ENCODE measurements around the gene FAM180A. TPM values are rescaled to one million over a fixed set of nuclear protein-coding genes. Genes with fewer than 3 reads are reported as not detected.

FAM180A gene
- total RNA-seq, 2 experiments from 2014 or later = not detected

GRCh38 chr7:135728136-135728669 is 20.4 kb downstream of the FAM180A start, which contains the start of gene SLC13A4:
SLC13A4 (minus strand) TSS chr7:135728186; CDS start chr7:135727496, 690 bp downstream.
- POLR2A ChIA-PET = no interaction called here
- Mint-ChIP-seq H3K36me3 (no peaks in the 10 kb centered on the region), H3K27ac (no peak within 1 kb of the TSS), H3K9me3 (no peaks in the 10 kb centered on the region), H3K4me1 (ENCODE audit: low read depth) (no peaks in the 10 kb centered on the region), H3K27me3 (no peaks in the 10 kb centered on the region), H3K4me3 (no peak within 1 kb of the TSS)
- CTCF ChIA-PET = interaction anchor here (1.9 kb wide), 1 partner anchor 18 kb away, joined by 4 read pairs; no protein-coding TSS in a partner anchor
- intact Hi-C loops (cut with micrococcal nuclease) = no loop called here
- DNase-seq = no peak

- H3K4me3 Mint-ChIP-seq = no peak overlapping the region
Measured at GRCh38 chr7:135726911-135727673, 21.5 kb downstream of the FAM180A start.

GRCh38 chr7:135726276-135726788 is 22.3 kb downstream of the FAM180A start:
- intact Hi-C loops (cut with micrococcal nuclease) = no loop called here
- no peak overlapping the region for H3K4me3 Mint-ChIP-seq
- H3K4me1 Mint-ChIP-seq (ENCODE audit: low read depth) = no peaks in the 10 kb centered on the region
- H3K27me3 Mint-ChIP-seq = no peaks in the 10 kb centered on the region
- no peak for DNase-seq
- CTCF ChIA-PET = no interaction called here
- H3K27ac Mint-ChIP-seq = no peak overlapping the region
- no peaks in the 10 kb centered on the region for H3K36me3 Mint-ChIP-seq
- POLR2A ChIA-PET = no interaction called here
- H3K9me3 Mint-ChIP-seq = no peaks in the 10 kb centered on the region

More at GRCh38 chr7:135726911-135727673, 21.5 kb downstream of the FAM180A start:
- ChIA-PET CTCF (interaction anchor here (1.9 kb wide), 1 partner anchor 17 kb away, joined by 4 read pairs; no protein-coding TSS in a partner anchor), POLR2A (no interaction called here)
- Mint-ChIP-seq H3K4me1 (ENCODE audit: low read depth) (no peaks in the 10 kb centered on the region), H3K9me3 (no peaks in the 10 kb centered on the region), H3K27ac (no peak overlapping the region), H3K36me3 (no peaks in the 10 kb centered on the region), H3K27me3 (no peaks in the 10 kb centered on the region)
- no peak for DNase-seq
- intact Hi-C loops (cut with micrococcal nuclease) = no loop called here

GRCh38 chr7:135723411-135723810 is 25.2 kb downstream of the FAM180A start:
- H3K27me3 Mint-ChIP-seq = peaks cover 3% of the 10 kb centered on the region
- H3K36me3 Mint-ChIP-seq = no peaks in the 10 kb centered on the region
- no peak overlapping the region for H3K4me3 Mint-ChIP-seq
- H3K9me3 Mint-ChIP-seq = no peaks in the 10 kb centered on the region
- CTCF ChIA-PET = no interaction called here
- H3K27ac Mint-ChIP-seq = no peak overlapping the region
- no peaks in the 10 kb centered on the region for H3K4me1 Mint-ChIP-seq (ENCODE audit: low read depth)
- intact Hi-C loops (cut with micrococcal nuclease) = no loop called here
- DNase-seq = no peak
- POLR2A ChIA-PET = no interaction called here

GRCh38 chr7:135721198-135721820 is 27.3 kb downstream of the FAM180A start:
- Mint-ChIP-seq H3K27me3 (peaks cover 3% of the 10 kb centered on the region), H3K4me1 (ENCODE audit: low read depth) (no peaks in the 10 kb centered on the region), H3K4me3 (no peak overlapping the region), H3K27ac (no peak overlapping the region), H3K36me3 (no peaks in the 10 kb centered on the region), H3K9me3 (no peaks in the 10 kb centered on the region)
- intact Hi-C loops (cut with micrococcal nuclease) = no loop called here
- ChIA-PET POLR2A (no interaction called here), CTCF (interaction anchor here (0.6 kb wide), 1 partner anchor 11 kb away, joined by 3 read pairs; no protein-coding TSS in a partner anchor)
- no peak for DNase-seq

- Mint-ChIP-seq H3K9me3 (no peaks in the 10 kb centered on the region), H3K4me1 (ENCODE audit: low read depth) (no peaks in the 10 kb centered on the region), H3K36me3 (no peaks in the 10 kb centered on the region), H3K4me3 (no peak overlapping the region), H3K27me3 (peaks cover 3% of the 10 kb centered on the region), H3K27ac (no peak overlapping the region)
- intact Hi-C loops (cut with micrococcal nuclease) = no loop called here
- ChIA-PET POLR2A (no interaction called here), CTCF (interaction anchor here (1.0 kb wide), 1 partner anchor 47 kb away, joined by 3 read pairs; no protein-coding TSS in a partner anchor)
- DNase-seq = no peak
Measured at GRCh38 chr7:135719688-135720087, 28.9 kb downstream of the FAM180A start.

- H3K27me3 Mint-ChIP-seq = peaks cover 3% of the 10 kb centered on the region
- no peaks in the 10 kb centered on the region for H3K9me3 Mint-ChIP-seq
- H3K4me3 Mint-ChIP-seq = no peak overlapping the region
- H3K36me3 Mint-ChIP-seq = no peaks in the 10 kb centered on the region
- intact Hi-C loops (cut with micrococcal nuclease) = no loop called here
- H3K27ac Mint-ChIP-seq = no peak overlapping the region
- no peak for DNase-seq
- ChIA-PET CTCF (no interaction called here), POLR2A (no interaction called here)
- H3K4me1 Mint-ChIP-seq (ENCODE audit: low read depth) = no peaks in the 10 kb centered on the region
Measured at GRCh38 chr7:135718794-135719437, 29.7 kb downstream of the FAM180A start.

GRCh38 chr7:135718219-135718618 is 30.4 kb downstream of the FAM180A start:
- Mint-ChIP-seq H3K36me3 (no peaks in the 10 kb centered on the region), H3K9me3 (no peaks in the 10 kb centered on the region), H3K4me3 (no peak overlapping the region), H3K27me3 (peaks cover 3% of the 10 kb centered on the region), H3K27ac (no peak overlapping the region), H3K4me1 (ENCODE audit: low read depth) (no peaks in the 10 kb centered on the region)
- no peak for DNase-seq
- ChIA-PET POLR2A (no interaction called here), CTCF (no interaction called here)
- intact Hi-C loops (cut with micrococcal nuclease) = no loop called here

- H3K4me1 Mint-ChIP-seq (ENCODE audit: low read depth) = no peaks in the 10 kb centered on the region
- H3K27ac Mint-ChIP-seq = no peak overlapping the region
- H3K9me3 Mint-ChIP-seq = no peaks in the 10 kb centered on the region
- ChIA-PET CTCF (no interaction called here), POLR2A (no interaction called here)
- peaks cover 3% of the 10 kb centered on the region for H3K27me3 Mint-ChIP-seq
- no peak for DNase-seq
- no peaks in the 10 kb centered on the region for H3K36me3 Mint-ChIP-seq
- intact Hi-C loops (cut with micrococcal nuclease) = no loop called here
- H3K4me3 Mint-ChIP-seq = no peak overlapping the region
Measured at GRCh38 chr7:135717693-135718092, 30.9 kb downstream of the FAM180A start.

GRCh38 chr7:135716677-135717238 is 31.9 kb downstream of the FAM180A start:
- Mint-ChIP-seq H3K4me1 (ENCODE audit: low read depth) (no peaks in the 10 kb centered on the region), H3K9me3 (no peaks in the 10 kb centered on the region), H3K4me3 (no peak overlapping the region), H3K27ac (no peak overlapping the region), H3K36me3 (no peaks in the 10 kb centered on the region), H3K27me3 (peaks cover 3% of the 10 kb centered on the region)
- intact Hi-C loops (cut with micrococcal nuclease) = no loop called here
- ChIA-PET CTCF (interaction anchor here (1.0 to 1.3 kb wide), 3 partner anchors 10 to 16 kb away, joined by 3 read pairs; no protein-coding TSS in a partner anchor), POLR2A (no interaction called here)
- no peak for DNase-seq

- Mint-ChIP-seq H3K4me1 (ENCODE audit: low read depth) (no peaks in the 10 kb centered on the region), H3K27ac (no peak overlapping the region), H3K27me3 (peaks cover 3% of the 10 kb centered on the region), H3K9me3 (no peaks in the 10 kb centered on the region), H3K36me3 (no peaks in the 10 kb centered on the region), H3K4me3 (no peak overlapping the region)
- no peak for DNase-seq
- intact Hi-C loops (cut with micrococcal nuclease) = no loop called here
- ChIA-PET POLR2A (no interaction called here), CTCF (no interaction called here)
Measured at GRCh38 chr7:135715673-135716072, 32.9 kb downstream of the FAM180A start.

- POLR2A ChIA-PET = no interaction called here
Measured at GRCh38 chr7:135715055-135715522, 33.5 kb downstream of the FAM180A start.

More at GRCh38 chr7:135715055-135715522, 33.5 kb downstream of the FAM180A start:
- Mint-ChIP-seq H3K27me3 (peaks cover 1% of the 10 kb centered on the region), H3K36me3 (no peaks in the 10 kb centered on the region), H3K9me3 (no peaks in the 10 kb centered on the region), H3K4me1 (ENCODE audit: low read depth) (no peaks in the 10 kb centered on the region), H3K4me3 (no peak overlapping the region), H3K27ac (no peak overlapping the region)
- intact Hi-C loops (cut with micrococcal nuclease) = no loop called here
- CTCF ChIA-PET = interaction anchor here (0.5 kb wide), 1 partner anchor 847 kb away, joined by 5 read pairs; no protein-coding TSS in a partner anchor
- no peak for DNase-seq
